Small intestine (tissue), 7 donors: ENCODE measurements around the gene LMNTD2. TPM values are rescaled to one million over a fixed set of nuclear protein-coding genes. Genes with fewer than 3 reads are reported as not detected.

Experiments used
- DNase-seq, 2 donors: peaks; one replicate each; pipeline versions ENCODE4 v3.0.0 to v3.0.0-alpha.2; 2013
- FAIRE-seq: peaks from 2 replicates; lab custom pipeline; 2012; peaks lifted over from hg19 to GRCh38; lab: Jason Lieb, UNC
- H3K27ac ChIP-seq, 3 donors: one replicate each; pipeline ENCODE4 v1.5.1; 2013; ENCODE audit warnings: low read length in 2 of 3, mild to moderate bottlenecking in 2 of 3, control low read depth in 1 of 3, inconsistent platforms in 1 of 3, low read depth in 1 of 3, moderate library complexity in 1 of 3
- H3K27me3 ChIP-seq, 3 donors: one replicate each; pipeline ENCODE4 v1.6.1; 2013; ENCODE audit warnings: low read length in 3 of 3, inconsistent platforms in 1 of 3; ENCODE audit not compliant: control insufficient read depth in 3 of 3, insufficient read depth in 3 of 3
- H3K36me3 ChIP-seq, 3 donors: one replicate each; pipeline ENCODE4 v1.6.1; 2013; ENCODE audit warnings: low read length in 3 of 3, inconsistent platforms in 1 of 3, low read depth in 1 of 3, mild to moderate bottlenecking in 1 of 3, moderate library complexity in 1 of 3; ENCODE audit not compliant: control insufficient read depth in 3 of 3, insufficient read depth in 2 of 3
- H3K4me1 ChIP-seq, 3 donors: one replicate each; pipeline ENCODE4 v1.6.1; 2013; ENCODE audit warnings: low read length in 2 of 3, inconsistent platforms in 1 of 3, low read depth in 1 of 3, mild to moderate bottlenecking in 1 of 3, moderate library complexity in 1 of 3; ENCODE audit not compliant: control insufficient read depth in 3 of 3, insufficient read depth in 2 of 3
- H3K4me3 ChIP-seq, 3 donors: one replicate each; pipeline ENCODE4 v1.5.1; 2013; ENCODE audit warnings: low read length in 3 of 3, control low read depth in 1 of 3, inconsistent platforms in 1 of 3, low read depth in 1 of 3, mild to moderate bottlenecking in 1 of 3, moderate library complexity in 1 of 3
- H3K9me3 ChIP-seq, 2 donors: one replicate each; pipeline ENCODE4 v1.6.1; 2013; ENCODE audit warnings: low read depth in 1 of 2, low read length in 1 of 2; ENCODE audit not compliant: control insufficient read depth in 2 of 2, insufficient read depth in 1 of 2
- WGBS, 3 donors: extraction: QIAGEN DNeasy Blood & Tissue Kit; methylation state at CpG; one replicate each; pipeline ENCODE4 v1.1.7; 2013; 5-methylcytosine and 5-hydroxymethylcytosine counted together
- polyA plus RNA-seq, 4 donors: library from polyadenylated mRNA; stranded (reverse) in 3 of 4; unstranded in 1 of 4; fragments of 200-250 nt in 3 of 4; fragments of 120-200 nt in 1 of 4; gene quantifications; one replicate each; pipeline versions ENCODE4 v1.2.1 to v1.2.3, GENCODE V29; 2013
- donor health status: healthy with polysubstance abuse.
- donor health status: control.
- donor health status: control.
- donor health status: Bipolar disorder and iron deficiency.
- donor health status: healthy.

LMNTD2 gene
- polyA plus RNA-seq, 4 donors: 4.7 to 26.4 (median 11.9) TPM

DNA sequence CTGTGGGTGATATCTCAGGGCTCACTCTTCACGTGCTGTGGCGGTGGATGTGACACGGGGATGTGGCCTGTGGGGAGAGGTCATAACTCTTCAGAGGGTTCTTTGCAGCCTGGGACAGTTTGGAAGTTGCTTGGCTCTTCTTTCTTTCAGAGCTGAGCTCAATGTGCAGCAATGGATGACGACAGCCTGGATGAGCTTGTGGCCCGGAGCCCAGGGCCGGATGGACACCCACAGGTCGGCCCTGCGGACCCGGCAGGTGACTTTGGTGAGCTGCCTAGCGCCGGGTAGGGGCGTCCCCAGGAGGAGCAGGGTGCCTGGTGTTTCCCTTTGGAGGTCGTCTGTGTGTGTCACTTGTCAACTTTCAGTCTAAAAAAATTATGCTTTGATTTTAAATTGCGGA lies 20.8 kb upstream of the LMNTD2 start:
- Histone ChIP-seq H3K4me3 (no peak overlapping the region), H3K27me3 (no peaks in the 10 kb centered on the region), H3K36me3 (peaks cover 6 to 80% (median 8%) of the 10 kb centered on the region in 3 donors), H3K4me1 (peaks cover 15 to 34% (median 27%) of the 10 kb centered on the region in 3 donors), H3K27ac (peak overlapping the region in 1 of 3 donors; percentile 92), H3K9me3 (no peaks in the 10 kb centered on the region)
- FAIRE-seq (no peak), DNase-seq (no peak)
- 79 to 85% (median 82%) methylated on average over 14 of the region's 14 CpGs for WGBS, 3 donors

GRCh38 chr11:579830-580601 lies 19.5 kb upstream of the LMNTD2 start:
- Histone ChIP-seq H3K9me3 (no peaks in the 10 kb centered on the region), H3K27ac (peak overlapping the region; percentile 57 to 92 (median 74)), H3K36me3 (peaks cover 3 to 68% (median 8%) of the 10 kb centered on the region in 3 donors), H3K4me3 (no peak overlapping the region), H3K4me1 (peaks cover 15 to 37% (median 27%) of the 10 kb centered on the region in 3 donors), H3K27me3 (peaks cover 0 to 2% (median under 1%) of the 10 kb centered on the region in 3 donors)
- WGBS, 3 donors: 30 to 66% (median 49%) methylated on average over 20 of the region's 20 CpGs
- DNase-seq (peak; percentile 91 to 96), FAIRE-seq (no peak)

- H3K36me3 ChIP-seq: peaks cover 3 to 52% (median 3%) of the 10 kb centered on the region in 3 donors
- no peaks in the 10 kb centered on the region for H3K9me3 ChIP-seq
- DNase-seq (peak; percentile 59 to 75), FAIRE-seq (no peak)
- peak overlapping the region in 2 of 3 donors; percentile 77 to 92 for H3K4me3 ChIP-seq
- H3K27me3 ChIP-seq: peaks cover 0 to 14% (median 5%) of the 10 kb centered on the region in 3 donors
- H3K27ac ChIP-seq: peak overlapping the region; percentile 50 to 92 (median 82)
- WGBS, 3 donors: 38 to 62% (median 44%) methylated on average over 21 of the region's 21 CpGs
- peaks cover 16 to 46% (median 32%) of the 10 kb centered on the region in 3 donors for H3K4me1 ChIP-seq
Measured at GRCh38 chr11:578276-579035, 17.9 kb upstream of the LMNTD2 start.

- Histone ChIP-seq H3K9me3 (no peaks in the 10 kb centered on the region), H3K27me3 (peaks cover 0 to 22% (median 5%) of the 10 kb centered on the region in 3 donors), H3K36me3 (peaks cover 0 to 43% (median 3%) of the 10 kb centered on the region in 3 donors), H3K4me3 (peak overlapping the region; percentile 77 to 92 (median 88)), H3K27ac (peak overlapping the region; percentile 69 to 92 (median 82)), H3K4me1 (peaks cover 16 to 49% (median 32%) of the 10 kb centered on the region in 3 donors)
- no peak for FAIRE-seq
- DNase-seq: no peak
- 17 to 50% (median 33%) methylated on average over 6 of the region's 6 CpGs for WGBS, 3 donors
Measured at GRCh38 chr11:577611-577894, 17.0 kb upstream of the LMNTD2 start.

DNA sequence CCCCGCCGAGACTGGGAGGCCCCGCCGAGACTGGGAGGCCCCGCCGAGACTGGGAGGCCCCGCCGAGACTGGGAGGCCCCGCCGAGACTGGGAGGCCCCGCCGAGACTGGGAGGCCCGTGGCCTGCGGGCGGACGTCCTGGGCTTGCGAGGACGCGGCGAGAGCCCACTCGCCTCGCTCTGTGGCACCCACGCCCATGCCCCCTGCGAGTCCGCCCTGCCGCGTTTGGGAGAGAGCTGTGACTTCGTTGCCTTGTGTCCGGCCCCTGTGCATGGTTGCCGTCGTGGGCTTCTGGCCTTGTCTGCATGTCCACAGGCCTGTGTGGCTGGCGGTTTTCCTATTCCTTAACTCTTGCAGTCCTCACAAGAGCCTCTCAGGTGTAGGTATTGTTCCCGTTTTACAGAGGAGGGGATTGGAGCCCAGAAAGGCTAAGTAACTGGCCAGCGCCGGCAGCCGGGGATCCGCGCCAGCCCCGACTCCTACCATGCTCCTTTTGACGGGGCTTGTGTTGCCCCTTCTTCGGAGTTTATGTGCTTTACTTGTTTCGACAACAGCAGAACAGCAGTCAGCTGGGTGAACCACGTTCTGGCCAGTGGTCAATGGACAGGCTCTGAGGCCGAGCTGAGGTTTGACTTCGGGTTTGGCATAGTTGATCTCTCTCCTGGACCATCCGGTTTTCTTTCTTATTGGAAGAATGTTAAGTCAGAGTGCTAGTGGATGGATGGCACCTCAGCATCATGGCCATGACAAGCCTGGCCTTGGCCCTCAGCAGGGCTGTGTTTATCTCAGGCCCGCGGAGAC lies 16.5 kb upstream of the LMNTD2 start:
- peaks cover 0 to 38% (median 3%) of the 10 kb centered on the region in 3 donors for H3K36me3 ChIP-seq
- WGBS, 3 donors: 2 to 3% (median 3%) methylated on average over 34 to 45 of the region's 48 CpGs
- DNase-seq (peak in 1 of 2 donors; percentile 55), FAIRE-seq (no peak)
- H3K9me3 ChIP-seq: no peaks in the 10 kb centered on the region
- peaks cover 16 to 49% (median 32%) of the 10 kb centered on the region in 3 donors for H3K4me1 ChIP-seq
- H3K4me3 ChIP-seq: peak overlapping the region; percentile 77 to 92 (median 88)
- H3K27me3 ChIP-seq: peaks cover 0 to 22% (median 5%) of the 10 kb centered on the region in 3 donors
- H3K27ac ChIP-seq: peak overlapping the region; percentile 69 to 92 (median 82)

GRCh38 chr11:575996-576768 lies 15.6 kb upstream of the LMNTD2 start, which contains the start of gene PHRF1:
Gene PHRF1, plus strand, starts transcription at chr11:576470. Its CDS starts 5,043 bp downstream, at chr11:581513.
- H3K27me3 ChIP-seq: peaks cover 0 to 22% (median 7%) of the 10 kb centered on the region in 3 donors
- H3K4me1 ChIP-seq: peaks cover 16 to 46% (median 32%) of the 10 kb centered on the region in 3 donors
- peak within 1 kb of the TSS; percentile 83 to 99 (median 96) for H3K27ac ChIP-seq
- FAIRE-seq (no peak), DNase-seq (peak; percentile 91 to 97)
- H3K36me3 ChIP-seq: peaks cover 0 to 30% (median 0%) of the 10 kb centered on the region in 3 donors
- H3K4me3 ChIP-seq: peak within 1 kb of the TSS; percentile 88 to 95 (median 92)
- WGBS, 3 donors: 0 to 1% (median 1%) methylated on average over 40 to 99 of the region's 99 CpGs
- no peaks in the 10 kb centered on the region for H3K9me3 ChIP-seq

- peaks cover 15 to 44% (median 32%) of the 10 kb centered on the region in 3 donors for H3K4me1 ChIP-seq
- DNase-seq (peak; percentile 82 to 83), FAIRE-seq (no peak)
- H3K27me3 ChIP-seq: peaks cover 0 to 22% (median 7%) of the 10 kb centered on the region in 3 donors
- H3K27ac ChIP-seq: peak overlapping the region in 2 of 3 donors; percentile 17 to 49
- WGBS, 3 donors: 1% methylated on average over 61 to 77 of the region's 81 CpGs
- no peaks in the 10 kb centered on the region for H3K9me3 ChIP-seq
- peaks cover 0 to 27% (median 0%) of the 10 kb centered on the region in 3 donors for H3K36me3 ChIP-seq
- H3K4me3 ChIP-seq: peak overlapping the region; percentile 35 to 64 (median 40)
Measured at GRCh38 chr11:575313-575995, 14.9 kb upstream of the LMNTD2 start.
